Esophagus (tissue), 2 donors: ENCODE measurements around the gene CERCAM. TPM values are rescaled to one million over a fixed set of nuclear protein-coding genes. Genes with fewer than 3 reads are reported as not detected.

ENCODE experiments used
- H3K27ac ChIP-seq, 2 donors: one replicate each; pipeline ENCODE4 v1.5.1; 2013; ENCODE audit warnings: low read depth in 2 of 2, mild to moderate bottlenecking in 2 of 2, inconsistent platforms in 1 of 2, low read length in 1 of 2, moderate library complexity in 1 of 2
- H3K27me3 ChIP-seq, 2 donors: one replicate each; pipeline ENCODE4 v1.6.1; 2013; ENCODE audit warnings: low read length in 2 of 2, control low read depth in 1 of 2, mild to moderate bottlenecking in 1 of 2; ENCODE audit not compliant: insufficient read depth in 2 of 2, control insufficient read depth in 1 of 2
- H3K36me3 ChIP-seq, 2 donors: one replicate each; pipeline ENCODE4 v1.6.1; 2013; ENCODE audit warnings: low read length in 1 of 2; ENCODE audit not compliant: control insufficient read depth in 2 of 2, insufficient read depth in 2 of 2
- H3K4me1 ChIP-seq, 2 donors: one replicate each; pipeline ENCODE4 v1.6.1; 2013; ENCODE audit warnings: low read length in 1 of 2; ENCODE audit not compliant: control insufficient read depth in 2 of 2, insufficient read depth in 2 of 2
- H3K4me3 ChIP-seq, 2 donors: one replicate each; pipeline ENCODE4 v1.5.1; 2013; ENCODE audit warnings: low read length in 2 of 2, mild to moderate bottlenecking in 2 of 2, low read depth in 1 of 2, moderate library complexity in 1 of 2
- H3K9me3 ChIP-seq, 2 donors: one replicate each; pipeline ENCODE4 v1.6.1; 2013; ENCODE audit warnings: mild to moderate bottlenecking in 2 of 2, low read depth in 1 of 2, low read length in 1 of 2, moderate library complexity in 1 of 2; ENCODE audit not compliant: control insufficient read depth in 2 of 2, insufficient read depth in 1 of 2
- WGBS, 2 donors: extraction: QIAGEN DNeasy Blood & Tissue Kit; methylation state at CpG; one replicate each; pipeline ENCODE4 v1.1.7; 2013; 5-methylcytosine and 5-hydroxymethylcytosine counted together
- polyA plus RNA-seq, 2 donors: library from polyadenylated mRNA; stranded (reverse); fragments of 200-250 nt; gene quantifications; one replicate each; pipeline ENCODE4 v1.2.3, GENCODE V29; 2013
- donor health status: healthy with polysubstance abuse.
- donor health status: Bipolar disorder and iron deficiency.

The CERCAM gene, protein sequence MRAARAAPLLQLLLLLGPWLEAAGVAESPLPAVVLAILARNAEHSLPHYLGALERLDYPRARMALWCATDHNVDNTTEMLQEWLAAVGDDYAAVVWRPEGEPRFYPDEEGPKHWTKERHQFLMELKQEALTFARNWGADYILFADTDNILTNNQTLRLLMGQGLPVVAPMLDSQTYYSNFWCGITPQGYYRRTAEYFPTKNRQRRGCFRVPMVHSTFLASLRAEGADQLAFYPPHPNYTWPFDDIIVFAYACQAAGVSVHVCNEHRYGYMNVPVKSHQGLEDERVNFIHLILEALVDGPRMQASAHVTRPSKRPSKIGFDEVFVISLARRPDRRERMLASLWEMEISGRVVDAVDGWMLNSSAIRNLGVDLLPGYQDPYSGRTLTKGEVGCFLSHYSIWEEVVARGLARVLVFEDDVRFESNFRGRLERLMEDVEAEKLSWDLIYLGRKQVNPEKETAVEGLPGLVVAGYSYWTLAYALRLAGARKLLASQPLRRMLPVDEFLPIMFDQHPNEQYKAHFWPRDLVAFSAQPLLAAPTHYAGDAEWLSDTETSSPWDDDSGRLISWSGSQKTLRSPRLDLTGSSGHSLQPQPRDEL
- 1 to 10 TPM; 7.2 to 9.6 TPM for polyA plus RNA-seq

GRCh38 chr9:128420651-128421481 is at the start of gene CERCAM:
Gene CERCAM, plus strand, starts transcription at chr9:128420857. Its CDS starts 21 bp downstream, at chr9:128420878.
- Histone ChIP-seq H3K36me3 (peaks cover 0 to 4% of the 10 kb centered on the region in 2 donors), H3K27ac (peak within 1 kb of the TSS; percentile 44 to 75), H3K27me3 (no peaks in the 10 kb centered on the region), H3K9me3 (no peaks in the 10 kb centered on the region), H3K4me3 (peak within 1 kb of the TSS; percentile 62 to 64), H3K4me1 (peaks cover 4 to 7% of the 10 kb centered on the region in 2 donors)
- WGBS, 2 donors: 1% methylated on average over 36 to 59 of the region's 59 CpGs

- Histone ChIP-seq H3K4me3 (peak overlapping the region; percentile 68 to 91), H3K36me3 (peaks cover 0 to 3% of the 10 kb centered on the region in 2 donors), H3K9me3 (no peaks in the 10 kb centered on the region), H3K27me3 (no peaks in the 10 kb centered on the region), H3K27ac (peak overlapping the region; percentile 80 to 99), H3K4me1 (peaks cover 0 to 8% of the 10 kb centered on the region in 2 donors)
- 0% methylated on average over 10 of the region's 10 CpGs for WGBS, 2 donors
These were observed 49.0 kb upstream of the CERCAM start for GRCh38 chr9:128371630-128372117.

DNA sequence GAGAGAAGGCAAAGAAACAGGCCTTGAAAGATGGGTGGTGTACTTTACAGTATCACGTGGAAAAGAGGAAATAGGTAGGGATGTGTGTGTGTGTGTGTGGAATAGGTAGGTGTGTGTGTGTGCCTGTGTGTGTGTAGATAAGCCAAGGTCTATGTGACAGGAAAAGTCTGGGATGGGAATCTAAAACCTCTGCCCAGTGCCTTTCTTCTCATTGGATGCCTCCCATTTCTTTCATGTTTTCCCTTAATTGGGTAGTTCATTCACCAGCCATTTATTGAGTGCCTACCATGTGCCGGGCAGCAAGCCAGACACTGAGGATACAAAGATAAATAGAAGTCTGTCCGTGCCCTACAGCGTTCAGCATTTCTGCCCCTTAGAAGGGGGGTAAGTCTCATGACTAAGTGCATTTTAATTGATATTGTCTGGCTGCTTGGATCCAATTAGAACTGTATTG is 48.4 kb upstream of the CERCAM start:
- H3K27ac ChIP-seq: peak overlapping the region; percentile 80 to 99
- 17 to 19% methylated on average over 4 of the region's 4 CpGs for WGBS, 2 donors

GRCh38 chr9:128372784-128373183 is 47.9 kb upstream of the CERCAM start:
- H3K36me3 ChIP-seq: peaks cover 0 to 3% of the 10 kb centered on the region in 2 donors
- 82 to 87% methylated on average over 1 of the region's 1 CpG for WGBS, 2 donors
- no peaks in the 10 kb centered on the region for H3K9me3 ChIP-seq
- peak overlapping the region; percentile 1 to 99 for H3K27ac ChIP-seq
- peaks cover 0 to 8% of the 10 kb centered on the region in 2 donors for H3K4me1 ChIP-seq
- no peak overlapping the region for H3K4me3 ChIP-seq
- H3K27me3 ChIP-seq: no peaks in the 10 kb centered on the region

More for the DNA sequence above, 48.4 kb upstream of the CERCAM start:
- no peaks in the 10 kb centered on the region for H3K27me3 ChIP-seq
- H3K4me3 ChIP-seq: peak overlapping the region; percentile 68 to 91
- H3K36me3 ChIP-seq: peaks cover 0 to 3% of the 10 kb centered on the region in 2 donors
- H3K4me1 ChIP-seq: peaks cover 0 to 8% of the 10 kb centered on the region in 2 donors
- no peaks in the 10 kb centered on the region for H3K9me3 ChIP-seq

DNA sequence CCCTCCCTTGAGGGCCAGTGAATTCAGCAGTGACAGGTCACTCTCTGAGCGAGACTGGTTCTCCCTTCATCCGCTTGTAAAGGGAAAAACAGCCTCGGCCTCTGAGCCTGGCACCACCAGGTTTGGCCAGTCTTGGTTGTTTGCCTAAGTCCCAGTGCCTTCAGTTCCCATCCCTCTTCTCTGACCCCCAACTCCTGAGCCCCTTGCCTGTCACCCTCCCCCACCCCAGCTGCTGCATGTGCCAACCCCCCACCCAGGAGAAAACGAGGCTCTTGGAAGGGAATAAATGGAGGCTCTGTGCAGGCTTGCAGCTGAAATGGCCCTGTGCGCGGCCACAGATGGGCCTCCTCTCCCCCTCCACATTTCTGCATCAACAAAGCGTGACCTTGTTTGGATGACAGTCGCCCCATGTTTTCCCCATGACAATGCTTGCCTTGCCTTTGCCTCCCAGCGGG is 46.4 kb upstream of the CERCAM start:
- no peak overlapping the region for H3K4me3 ChIP-seq
- 85% methylated on average over 9 of the region's 9 CpGs for WGBS, 2 donors
- peaks cover 0 to 8% of the 10 kb centered on the region in 2 donors for H3K4me1 ChIP-seq
- H3K27ac ChIP-seq: no peak overlapping the region
- no peaks in the 10 kb centered on the region for H3K9me3 ChIP-seq
- H3K27me3 ChIP-seq: no peaks in the 10 kb centered on the region
- H3K36me3 ChIP-seq: peaks cover 3 to 5% of the 10 kb centered on the region in 2 donors

DNA sequence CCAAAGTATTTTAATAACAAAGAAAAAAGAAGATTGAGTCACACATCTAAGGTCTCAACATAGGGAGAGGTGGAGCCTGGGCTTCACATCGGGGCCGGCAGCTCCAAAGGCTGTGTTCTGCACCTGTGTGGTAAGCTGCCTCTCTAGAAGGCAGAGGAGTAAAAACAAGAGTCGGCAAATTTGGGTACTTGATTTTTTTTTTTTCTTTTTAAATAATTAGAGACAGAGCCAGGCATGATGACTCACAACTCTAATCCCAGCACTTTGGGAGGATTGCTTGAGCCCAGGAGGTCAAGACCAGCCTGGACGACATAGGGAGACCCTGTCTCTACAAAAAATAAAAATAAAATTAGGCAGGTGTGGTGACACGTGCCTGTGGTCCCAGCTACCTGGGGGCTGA is 44.8 kb upstream of the CERCAM start:
- H3K27me3 ChIP-seq: no peaks in the 10 kb centered on the region
- H3K4me1 ChIP-seq: peaks cover 0 to 5% of the 10 kb centered on the region in 2 donors
- H3K9me3 ChIP-seq: no peaks in the 10 kb centered on the region
- WGBS, 2 donors: 59 to 71% methylated on average over 5 of the region's 5 CpGs
- H3K27ac ChIP-seq: no peak overlapping the region
- peaks cover 3 to 5% of the 10 kb centered on the region in 2 donors for H3K36me3 ChIP-seq
- no peak overlapping the region for H3K4me3 ChIP-seq

- H3K4me1 ChIP-seq: peaks cover 0 to 4% of the 10 kb centered on the region in 2 donors
- H3K36me3 ChIP-seq: peaks cover 11 to 33% of the 10 kb centered on the region in 2 donors
- no peak overlapping the region for H3K27ac ChIP-seq
- H3K9me3 ChIP-seq: no peaks in the 10 kb centered on the region
- WGBS, 2 donors: 68 to 75% methylated on average over 6 of the region's 6 CpGs
- no peaks in the 10 kb centered on the region for H3K27me3 ChIP-seq
- no peak overlapping the region for H3K4me3 ChIP-seq
These were observed 38.4 kb upstream of the CERCAM start for GRCh38 chr9:128382261-128382660.

- no peaks in the 10 kb centered on the region for H3K27me3 ChIP-seq
- 83 to 85% methylated on average over 9 of the region's 9 CpGs for WGBS, 2 donors
- H3K27ac ChIP-seq: no peak overlapping the region
- no peaks in the 10 kb centered on the region for H3K9me3 ChIP-seq
- H3K4me3 ChIP-seq: no peak overlapping the region
- peaks cover 13 to 36% of the 10 kb centered on the region in 2 donors for H3K36me3 ChIP-seq
- H3K4me1 ChIP-seq: peaks cover 0 to 4% of the 10 kb centered on the region in 2 donors
These were observed 37.5 kb upstream of the CERCAM start for GRCh38 chr9:128383007-128383753.
